ENCODE measurements around the gene SPOCK3.

SPOCK3 gene

DNA sequence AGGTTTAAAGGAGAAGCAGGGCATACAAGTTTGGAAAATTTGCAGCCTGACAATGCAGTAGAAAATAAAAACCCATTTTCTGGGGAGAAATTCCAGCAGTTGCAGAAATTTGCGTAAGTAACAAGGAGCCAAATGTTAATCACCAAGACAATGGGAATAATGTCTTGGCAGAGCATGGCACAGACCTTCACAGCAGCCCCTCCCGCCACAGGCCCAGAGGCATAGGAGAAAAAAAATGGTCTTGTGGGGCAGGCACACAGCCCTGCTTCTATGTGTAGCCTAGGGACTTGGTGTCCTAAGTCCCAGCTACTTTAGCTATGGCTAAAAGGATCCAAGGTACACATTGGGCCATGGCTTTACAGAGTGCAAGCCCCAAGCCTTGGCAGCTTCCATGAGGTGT lies 65.7 kb downstream of the SPOCK3 start:
- Histone ChIP-seq H3K4me3 (ENCODE audit: low read length) (no peak overlapping the region), H3K9me3 (replicated peaks; ENCODE audit: low read length) (no peaks in the 10 kb centered on the region), H3K4me1 (ENCODE audit: control insufficient read depth, insufficient read depth, low read length) (no peaks in the 10 kb centered on the region), H3K9ac (ENCODE audit: low read depth, low read length) (no peak overlapping the region), H3K4me2 (ENCODE audit: low read length) (no peak overlapping the region), H3K36me3 (ENCODE audit: insufficient read depth, low read length) (no peaks in the 10 kb centered on the region), H3K27me3 (ENCODE audit: control insufficient read depth, insufficient read depth, low read length) (no peaks in the 10 kb centered on the region)

DNA sequence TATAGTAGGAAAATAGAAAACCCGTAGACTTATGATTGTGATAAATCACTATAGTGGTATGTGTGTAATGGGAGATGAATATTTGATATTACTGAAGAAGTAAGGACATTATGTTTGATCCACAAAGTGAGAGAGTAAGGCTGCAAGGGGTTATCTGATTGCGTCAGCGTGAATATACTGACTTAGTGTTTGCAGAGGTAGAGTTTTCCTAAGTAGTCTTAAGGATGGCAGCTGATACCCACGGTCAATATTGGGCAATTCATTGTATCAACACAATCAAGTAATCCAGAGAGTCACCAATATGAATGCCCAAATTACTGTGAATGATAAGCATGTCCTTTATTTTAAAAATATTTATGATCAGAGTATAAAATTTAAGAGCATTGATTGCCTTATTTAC lies 83.7 kb downstream of the SPOCK3 start:
- Histone ChIP-seq H3K4me1 (ENCODE audit: control insufficient read depth, insufficient read depth, low read length) (no peaks in the 10 kb centered on the region), H3K27me3 (ENCODE audit: control insufficient read depth, insufficient read depth, low read length) (no peaks in the 10 kb centered on the region), H3K4me2 (ENCODE audit: low read length) (no peak overlapping the region), H3K9ac (ENCODE audit: low read depth, low read length) (no peak overlapping the region), H3K4me3 (ENCODE audit: low read length) (no peak overlapping the region), H3K36me3 (ENCODE audit: insufficient read depth, low read length) (no peaks in the 10 kb centered on the region), H3K9me3 (replicated peaks; ENCODE audit: low read length) (no peaks in the 10 kb centered on the region)

DNA sequence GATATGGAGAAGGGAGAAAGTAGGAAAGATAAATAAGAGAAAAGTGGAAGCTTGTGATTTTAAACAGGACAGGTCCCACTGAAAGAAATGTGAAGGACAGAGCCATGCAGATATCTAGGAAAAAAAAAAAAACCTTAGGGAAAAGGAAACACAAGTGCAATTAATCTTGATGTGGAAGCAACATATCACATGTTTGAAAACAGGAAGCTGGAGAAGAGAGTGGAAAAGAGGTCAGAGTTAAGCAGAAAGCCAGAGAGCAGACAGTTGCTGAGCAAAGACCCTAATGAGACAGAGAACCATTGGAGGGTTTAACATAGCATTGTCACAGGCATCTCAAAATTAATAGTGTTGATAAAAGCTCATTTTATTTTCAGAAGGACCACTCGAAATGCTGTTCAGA lies 89.7 kb downstream of the SPOCK3 start:
- Histone ChIP-seq H3K4me3 (ENCODE audit: low read length) (no peak overlapping the region), H3K4me2 (ENCODE audit: low read length) (no peak overlapping the region), H3K36me3 (ENCODE audit: insufficient read depth, low read length) (no peaks in the 10 kb centered on the region), H3K9me3 (replicated peaks; ENCODE audit: low read length) (no peaks in the 10 kb centered on the region), H3K9ac (ENCODE audit: low read depth, low read length) (no peak overlapping the region), H3K4me1 (ENCODE audit: control insufficient read depth, insufficient read depth, low read length) (no peaks in the 10 kb centered on the region), H3K27me3 (ENCODE audit: control insufficient read depth, insufficient read depth, low read length) (no peaks in the 10 kb centered on the region)

DNA sequence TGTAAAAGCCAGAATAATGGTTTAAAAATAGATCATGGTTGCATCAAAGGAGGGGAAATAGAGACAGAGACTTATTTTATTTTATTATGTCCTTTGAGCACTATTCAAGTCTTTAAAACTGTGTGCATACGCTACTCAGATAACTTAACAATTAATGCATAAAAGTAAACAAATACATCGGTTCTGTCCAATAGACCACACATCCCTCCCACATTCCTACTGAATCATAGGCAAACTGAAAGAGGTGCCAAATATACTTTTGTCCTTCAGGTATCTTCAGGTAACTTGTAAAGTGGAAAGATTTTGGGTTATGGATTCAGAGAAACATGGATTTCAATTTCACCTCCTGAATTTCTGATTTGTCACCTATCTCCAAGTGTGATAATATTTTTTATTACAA lies 91.3 kb downstream of the SPOCK3 start:
- no peaks in the 10 kb centered on the region for H3K4me1 ChIP-seq (ENCODE audit: control insufficient read depth, insufficient read depth, low read length)
- H3K36me3 ChIP-seq (ENCODE audit: insufficient read depth, low read length): no peaks in the 10 kb centered on the region
- no peak overlapping the region for H3K4me3 ChIP-seq (ENCODE audit: low read length)
- no peak overlapping the region for H3K9ac ChIP-seq (ENCODE audit: low read depth, low read length)
- H3K9me3 ChIP-seq (replicated peaks; ENCODE audit: low read length): no peaks in the 10 kb centered on the region
- no peak overlapping the region for H3K4me2 ChIP-seq (ENCODE audit: low read length)
- no peaks in the 10 kb centered on the region for H3K27me3 ChIP-seq (ENCODE audit: control insufficient read depth, insufficient read depth, low read length)

DNA sequence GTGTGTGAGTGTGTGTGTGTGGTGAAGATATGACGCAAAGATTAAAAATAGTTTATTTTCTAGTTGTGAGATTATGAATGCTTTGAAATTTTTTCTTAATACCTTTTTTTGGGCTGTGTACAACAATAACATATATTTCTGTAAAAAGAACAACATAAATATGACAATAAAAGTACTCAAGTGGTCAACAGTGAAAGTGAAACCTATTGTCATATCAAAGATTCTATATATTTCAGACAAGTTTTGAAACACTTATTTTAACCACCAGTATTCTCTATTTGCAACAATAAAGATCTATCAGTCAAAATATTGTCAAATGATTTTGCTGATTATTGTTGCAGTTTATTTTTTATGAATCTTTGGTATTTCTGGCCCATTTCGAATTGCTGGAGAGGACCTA lies 98.0 kb downstream of the SPOCK3 start:
- Histone ChIP-seq H3K36me3 (ENCODE audit: insufficient read depth, low read length) (no peaks in the 10 kb centered on the region), H3K4me2 (ENCODE audit: low read length) (no peak overlapping the region), H3K27me3 (ENCODE audit: control insufficient read depth, insufficient read depth, low read length) (no peaks in the 10 kb centered on the region), H3K4me3 (ENCODE audit: low read length) (no peak overlapping the region), H3K4me1 (ENCODE audit: control insufficient read depth, insufficient read depth, low read length) (no peaks in the 10 kb centered on the region), H3K9me3 (replicated peaks; ENCODE audit: low read length) (no peaks in the 10 kb centered on the region), H3K9ac (ENCODE audit: low read depth, low read length) (no peak overlapping the region)

DNA sequence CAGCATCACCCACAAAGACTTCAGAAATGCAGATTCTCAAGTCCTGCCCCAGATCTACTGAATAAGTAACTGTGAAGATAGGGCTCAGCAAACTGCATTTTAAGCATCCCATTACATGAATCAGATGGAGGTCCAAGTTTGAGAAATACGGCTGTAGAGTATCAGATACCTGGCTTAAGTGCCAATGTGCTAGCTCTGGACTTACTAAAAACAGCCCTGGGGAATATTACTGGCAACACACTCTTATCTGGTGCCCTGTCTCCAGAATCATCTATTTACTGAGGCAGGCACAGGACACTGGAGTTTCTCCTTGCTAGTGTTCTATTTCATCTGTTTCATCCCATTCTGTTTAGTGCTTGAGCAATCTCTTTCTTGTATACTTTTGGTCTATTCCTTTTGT lies 105.1 kb downstream of the SPOCK3 start:
- Histone ChIP-seq H3K9me3 (replicated peaks; ENCODE audit: low read length) (no peaks in the 10 kb centered on the region), H3K4me2 (ENCODE audit: low read length) (no peak overlapping the region), H3K27me3 (ENCODE audit: control insufficient read depth, insufficient read depth, low read length) (no peaks in the 10 kb centered on the region), H3K4me3 (ENCODE audit: low read length) (no peak overlapping the region), H3K36me3 (ENCODE audit: insufficient read depth, low read length) (no peaks in the 10 kb centered on the region), H3K4me1 (ENCODE audit: control insufficient read depth, insufficient read depth, low read length) (no peaks in the 10 kb centered on the region), H3K9ac (ENCODE audit: low read depth, low read length) (no peak overlapping the region)

DNA sequence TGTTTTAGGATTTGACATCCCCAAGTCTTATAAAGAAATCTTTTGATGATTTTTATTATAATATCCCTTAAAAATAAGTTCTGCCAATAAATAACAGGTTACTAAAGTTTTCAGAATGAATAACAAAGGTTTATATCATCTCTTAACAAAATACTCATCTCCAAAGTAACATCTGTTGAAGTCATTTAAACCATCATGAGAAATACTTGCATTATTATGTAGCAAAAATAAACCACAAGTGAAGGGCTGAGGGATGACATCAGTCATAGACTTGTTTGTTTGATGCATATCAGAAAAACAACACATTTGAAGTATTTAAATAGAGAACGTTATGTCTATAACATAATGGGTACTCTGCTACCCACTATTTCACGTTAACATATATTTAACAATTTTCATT lies 114.9 kb downstream of the SPOCK3 start:
- Histone ChIP-seq H3K4me1 (ENCODE audit: control insufficient read depth, insufficient read depth, low read length) (no peaks in the 10 kb centered on the region), H3K27me3 (ENCODE audit: control insufficient read depth, insufficient read depth, low read length) (no peaks in the 10 kb centered on the region), H3K4me2 (ENCODE audit: low read length) (no peak overlapping the region), H3K36me3 (ENCODE audit: insufficient read depth, low read length) (no peaks in the 10 kb centered on the region), H3K9ac (ENCODE audit: low read depth, low read length) (no peak overlapping the region), H3K9me3 (replicated peaks; ENCODE audit: low read length) (no peaks in the 10 kb centered on the region), H3K4me3 (ENCODE audit: low read length) (no peak overlapping the region)

DNA sequence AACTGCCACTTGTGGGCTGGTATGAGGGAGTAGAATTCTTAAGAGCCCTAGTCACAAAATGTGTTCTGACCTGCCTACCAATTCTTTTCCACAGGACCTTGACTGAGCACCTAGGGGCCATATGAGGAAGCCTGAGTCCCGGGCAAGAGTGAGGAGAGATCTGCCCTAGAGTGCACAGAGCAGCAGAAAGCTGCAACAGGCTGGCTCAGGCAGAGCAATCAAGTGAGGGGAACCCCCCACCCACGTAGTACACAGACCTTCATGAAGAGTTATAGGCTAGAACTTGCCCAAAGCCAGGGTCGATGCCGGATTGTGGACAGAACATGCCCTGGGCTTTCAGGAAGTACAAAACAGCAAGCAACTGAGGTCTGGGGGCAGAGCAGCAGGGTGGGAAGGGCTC lies 117.0 kb downstream of the SPOCK3 start:
- H3K4me3 ChIP-seq (ENCODE audit: low read length): no peak overlapping the region
- H3K9ac ChIP-seq (ENCODE audit: low read depth, low read length): no peak overlapping the region
- H3K4me1 ChIP-seq (ENCODE audit: control insufficient read depth, insufficient read depth, low read length): no peaks in the 10 kb centered on the region
- H3K27me3 ChIP-seq (ENCODE audit: control insufficient read depth, insufficient read depth, low read length): no peaks in the 10 kb centered on the region
- no peaks in the 10 kb centered on the region for H3K9me3 ChIP-seq (replicated peaks; ENCODE audit: low read length)
- no peaks in the 10 kb centered on the region for H3K36me3 ChIP-seq (ENCODE audit: insufficient read depth, low read length)
- no peak overlapping the region for H3K4me2 ChIP-seq (ENCODE audit: low read length)

DNA sequence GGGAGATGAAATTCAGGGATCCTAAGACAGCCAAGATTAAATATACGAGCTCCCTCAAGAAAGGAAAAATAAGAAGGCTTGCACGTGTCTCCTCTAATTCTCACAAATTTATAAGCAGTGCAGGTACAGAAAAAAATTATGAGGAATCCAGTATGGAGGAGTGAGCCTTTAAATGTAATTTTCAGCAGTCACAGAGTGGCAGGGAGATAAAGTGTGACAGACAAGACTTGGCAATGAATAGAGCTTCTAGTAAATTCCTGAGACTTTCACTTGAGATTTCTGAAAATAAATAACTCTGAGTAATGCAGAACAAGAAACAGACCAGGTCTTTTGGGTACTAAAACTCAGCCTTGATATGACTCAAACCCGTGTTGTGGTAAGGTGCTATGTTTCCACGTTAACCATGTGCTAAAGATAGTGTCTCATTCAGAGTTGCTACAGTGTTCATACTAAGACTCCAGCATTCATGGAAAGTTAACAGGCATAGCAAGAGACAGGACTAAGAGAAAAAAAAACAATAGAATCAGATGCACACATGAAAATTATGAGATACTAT lies 119.8 kb downstream of the SPOCK3 start:
- no peak overlapping the region for H3K4me2 ChIP-seq (ENCODE audit: low read length)
- H3K4me3 ChIP-seq (ENCODE audit: low read length): no peak overlapping the region
- H3K36me3 ChIP-seq (ENCODE audit: insufficient read depth, low read length): no peaks in the 10 kb centered on the region
- no peak overlapping the region for H3K9ac ChIP-seq (ENCODE audit: low read depth, low read length)
- no peaks in the 10 kb centered on the region for H3K9me3 ChIP-seq (replicated peaks; ENCODE audit: low read length)
- no peaks in the 10 kb centered on the region for H3K4me1 ChIP-seq (ENCODE audit: control insufficient read depth, insufficient read depth, low read length)
- H3K27me3 ChIP-seq (ENCODE audit: control insufficient read depth, insufficient read depth, low read length): no peaks in the 10 kb centered on the region

DNA sequence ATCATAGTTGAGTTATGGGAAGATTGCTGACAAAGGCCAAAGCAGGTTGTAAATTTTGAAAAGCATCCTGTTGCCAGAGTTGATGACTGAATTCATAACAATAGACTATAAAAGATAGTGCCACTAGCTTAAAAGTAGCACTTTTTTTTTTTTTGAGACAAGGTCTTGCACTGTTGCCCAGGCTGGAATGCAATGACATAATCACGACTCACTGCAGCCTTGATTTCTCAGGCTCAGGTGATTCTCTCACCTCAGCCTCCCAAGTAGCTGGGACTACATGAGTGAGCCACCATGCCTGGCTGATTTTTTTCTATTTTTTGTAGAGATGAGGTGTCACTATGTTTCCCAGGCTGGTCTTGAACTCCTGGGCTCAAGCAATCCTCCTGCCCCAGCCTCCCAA lies 122.7 kb downstream of the SPOCK3 start:
- no peak overlapping the region for H3K4me3 ChIP-seq (ENCODE audit: low read length)
- no peaks in the 10 kb centered on the region for H3K9me3 ChIP-seq (replicated peaks; ENCODE audit: low read length)
- H3K9ac ChIP-seq (ENCODE audit: low read depth, low read length): no peak overlapping the region

DNA sequence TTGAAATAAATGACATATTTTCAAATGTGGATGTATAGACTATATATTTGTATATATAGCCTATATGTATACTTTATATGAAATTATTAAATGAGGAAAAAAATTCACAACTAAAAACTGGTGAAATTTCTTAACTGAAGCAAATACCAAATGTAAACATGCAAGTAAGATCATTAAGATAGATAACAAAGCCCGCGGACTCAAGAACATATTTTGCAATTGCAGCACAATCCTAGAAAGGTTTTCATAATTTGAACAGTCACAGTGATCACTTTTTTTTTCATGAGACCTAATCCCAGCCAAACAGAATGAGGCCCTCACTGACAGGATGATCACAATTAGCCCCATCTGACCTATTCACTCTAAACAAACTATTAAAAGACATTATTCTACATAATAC lies 123.2 kb downstream of the SPOCK3 start:
- no peaks in the 10 kb centered on the region for H3K4me1 ChIP-seq (ENCODE audit: control insufficient read depth, insufficient read depth, low read length)
- no peak overlapping the region for H3K4me2 ChIP-seq (ENCODE audit: low read length)
- H3K4me3 ChIP-seq (ENCODE audit: low read length): no peak overlapping the region
- H3K27me3 ChIP-seq (ENCODE audit: control insufficient read depth, insufficient read depth, low read length): no peaks in the 10 kb centered on the region
- no peaks in the 10 kb centered on the region for H3K36me3 ChIP-seq (ENCODE audit: insufficient read depth, low read length)
- H3K9ac ChIP-seq (ENCODE audit: low read depth, low read length): no peak overlapping the region
- H3K9me3 ChIP-seq (replicated peaks; ENCODE audit: low read length): no peaks in the 10 kb centered on the region

More for the DNA sequence above, 122.7 kb downstream of the SPOCK3 start:
- H3K27me3 ChIP-seq (ENCODE audit: control insufficient read depth, insufficient read depth, low read length): no peaks in the 10 kb centered on the region
- no peaks in the 10 kb centered on the region for H3K36me3 ChIP-seq (ENCODE audit: insufficient read depth, low read length)
- no peaks in the 10 kb centered on the region for H3K4me1 ChIP-seq (ENCODE audit: control insufficient read depth, insufficient read depth, low read length)
- no peak overlapping the region for H3K4me2 ChIP-seq (ENCODE audit: low read length)

DNA sequence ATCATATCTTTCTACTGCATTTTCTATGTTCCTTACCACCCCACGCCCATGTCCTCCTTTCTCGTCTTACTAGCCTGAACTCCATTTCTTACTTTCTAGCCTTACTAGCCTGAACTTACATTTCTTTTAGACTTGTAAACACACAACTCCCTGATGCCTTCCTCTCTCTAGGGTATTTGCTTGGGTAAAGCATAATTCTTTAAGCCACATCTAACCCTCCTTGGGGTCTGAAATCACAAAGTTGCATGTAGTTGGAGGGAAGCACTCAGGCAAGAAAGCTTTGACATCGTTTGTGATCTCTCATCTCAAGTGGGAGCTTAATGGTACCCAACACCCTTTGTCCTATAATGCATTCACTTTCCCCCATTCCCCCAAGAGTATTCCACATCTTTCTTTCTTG lies 124.4 kb downstream of the SPOCK3 start:
- Histone ChIP-seq H3K9ac (ENCODE audit: low read depth, low read length) (no peak overlapping the region), H3K4me2 (ENCODE audit: low read length) (no peak overlapping the region), H3K36me3 (ENCODE audit: insufficient read depth, low read length) (no peaks in the 10 kb centered on the region)

More for the DNA sequence above, 124.4 kb downstream of the SPOCK3 start:
- Histone ChIP-seq H3K27me3 (ENCODE audit: control insufficient read depth, insufficient read depth, low read length) (no peaks in the 10 kb centered on the region), H3K9me3 (replicated peaks; ENCODE audit: low read length) (no peaks in the 10 kb centered on the region), H3K4me3 (ENCODE audit: low read length) (no peak overlapping the region), H3K4me1 (ENCODE audit: control insufficient read depth, insufficient read depth, low read length) (no peaks in the 10 kb centered on the region)

Data from skeletal muscle satellite cell (primary cell).